ENCODE measurements around the gene ETV3.

GRCh38 chr1:157115851-157116736 lies 22.1 kb downstream of the ETV3 start:
- TF ChIP-seq, protein P1, sequence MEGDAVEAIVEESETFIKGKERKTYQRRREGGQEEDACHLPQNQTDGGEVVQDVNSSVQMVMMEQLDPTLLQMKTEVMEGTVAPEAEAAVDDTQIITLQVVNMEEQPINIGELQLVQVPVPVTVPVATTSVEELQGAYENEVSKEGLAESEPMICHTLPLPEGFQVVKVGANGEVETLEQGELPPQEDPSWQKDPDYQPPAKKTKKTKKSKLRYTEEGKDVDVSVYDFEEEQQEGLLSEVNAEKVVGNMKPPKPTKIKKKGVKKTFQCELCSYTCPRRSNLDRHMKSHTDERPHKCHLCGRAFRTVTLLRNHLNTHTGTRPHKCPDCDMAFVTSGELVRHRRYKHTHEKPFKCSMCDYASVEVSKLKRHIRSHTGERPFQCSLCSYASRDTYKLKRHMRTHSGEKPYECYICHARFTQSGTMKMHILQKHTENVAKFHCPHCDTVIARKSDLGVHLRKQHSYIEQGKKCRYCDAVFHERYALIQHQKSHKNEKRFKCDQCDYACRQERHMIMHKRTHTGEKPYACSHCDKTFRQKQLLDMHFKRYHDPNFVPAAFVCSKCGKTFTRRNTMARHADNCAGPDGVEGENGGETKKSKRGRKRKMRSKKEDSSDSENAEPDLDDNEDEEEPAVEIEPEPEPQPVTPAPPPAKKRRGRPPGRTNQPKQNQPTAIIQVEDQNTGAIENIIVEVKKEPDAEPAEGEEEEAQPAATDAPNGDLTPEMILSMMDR (IDR thresholded peaks at IDR 0.05; ENCODE audit: insufficient read depth, low read length, poor library complexity, severe bottlenecking), result no peak
- no peak for TF ChIP-seq EZH2phosphoT487 (conservative IDR thresholded peaks at IDR 0.05; ENCODE audit: low read length)
